Naive thymus-derived CD4-positive, alpha-beta T cell (primary cell): ENCODE data around the gene DIP2B. TPM values are rescaled to one million over a fixed set of nuclear protein-coding genes. Genes with fewer than 3 reads are reported as not detected.
A peak's percentile ranks its signal among the peaks of the same experiment; 100 is the strongest.

Source experiments
- ATAC-seq: fragments of 150-1000 bp; cut with Tn5 transposase; 2 replicates; pipeline ENCODE4 v1.10.0; 2021; ENCODE audit warnings: mild to moderate bottlenecking, moderate library complexity
- CTCF ChIA-PET: fragments of 350-600 bp; sonication (Branson Sonifier 250); formaldehyde crosslinking; loops from one replicate; lab custom pipeline; 2021; ENCODE audit warnings: antibody characterized with exemption; lab: Charles Lee
- POLR2A ChIA-PET: fragments of 350-600 bp; sonication (Branson Sonifier 250); formaldehyde crosslinking; loops from one replicate; lab custom pipeline; 2021; ENCODE audit warnings: antibody characterized with exemption, inconsistent platforms; lab: Charles Lee
- DNase-seq, 9 donors: peaks; one replicate each; pipeline versions ENCODE4 v3.0.0 to v3.0.0-alpha.2; 2020 to 2022; ENCODE audit warnings: mixed read lengths in 1 of 9
- H3K27ac ChIP-seq: one replicate; pipeline ENCODE4 v1.7.0; 2013; ENCODE audit warnings: mild to moderate bottlenecking, low read depth, low read length, moderate library complexity
- H3K27me3 ChIP-seq, 2 donors: one replicate each; pipeline ENCODE4 v1.7.0; 2013; ENCODE audit warnings: low read length in 2 of 2, mild to moderate bottlenecking in 2 of 2, moderate library complexity in 2 of 2; ENCODE audit not compliant: control insufficient read depth in 2 of 2, insufficient read depth in 2 of 2
- H3K36me3 ChIP-seq, 3 experiments: 1 replicate in 2 of 3; 2 replicates in 1 of 3; pipeline ENCODE4 v1.7.0; 2013; ENCODE audit warnings: low read length in 3 of 3, mild to moderate bottlenecking in 3 of 3, moderate library complexity in 1 of 3; ENCODE audit not compliant: insufficient read depth in 3 of 3, control insufficient read depth in 2 of 3
- H3K4me1 ChIP-seq, 2 donors: one replicate each; pipeline ENCODE4 v1.7.0; 2013; ENCODE audit warnings: low read length in 2 of 2, mild to moderate bottlenecking in 2 of 2, moderate library complexity in 1 of 2; ENCODE audit not compliant: control insufficient read depth in 2 of 2, insufficient read depth in 2 of 2
- H3K4me3 ChIP-seq: 2 replicates; pipeline ENCODE4 v1.7.0; 2013; ENCODE audit warnings: mild to moderate bottlenecking, low read length
- H3K9me3 ChIP-seq, 3 experiments: 1 replicate in 2 of 3; 2 replicates in 1 of 3; pipeline ENCODE4 v1.7.0; 2013; ENCODE audit warnings: low read length in 3 of 3; ENCODE audit not compliant: control insufficient read depth in 2 of 3
- H3K27ac Mint-ChIP-seq, 9 donors: one replicate each; pipeline ENCODE4 v1.8.0; 2020 to 2022; ENCODE audit warnings: mixed read lengths in 9 of 9, mild to moderate bottlenecking in 8 of 9, moderate library complexity in 5 of 9, inconsistent platforms in 2 of 9
- H3K27me3 Mint-ChIP-seq, 5 donors: one replicate each; pipeline ENCODE4 v1.8.0; 2021 to 2022; ENCODE audit warnings: mixed read lengths in 5 of 5, mild to moderate bottlenecking in 1 of 5
- H3K36me3 Mint-ChIP-seq, 5 donors: one replicate each; pipeline ENCODE4 v1.8.0; 2020 to 2022; ENCODE audit warnings: mixed read lengths in 5 of 5, mild to moderate bottlenecking in 3 of 5, inconsistent platforms in 1 of 5
- H3K4me1 Mint-ChIP-seq, 7 donors: one replicate each; pipeline ENCODE4 v1.8.0; 2020 to 2022; ENCODE audit warnings: mixed read lengths in 7 of 7, mild to moderate bottlenecking in 3 of 7, inconsistent platforms in 1 of 7
- H3K4me3 Mint-ChIP-seq, 10 donors: one replicate each; pipeline ENCODE4 v1.8.0; 2020 to 2022; ENCODE audit warnings: mild to moderate bottlenecking in 10 of 10, mixed read lengths in 10 of 10, moderate library complexity in 6 of 10, inconsistent platforms in 2 of 10
- H3K9me3 Mint-ChIP-seq, 11 donors: one replicate each; pipeline ENCODE4 v1.8.0; 2020 to 2022; ENCODE audit warnings: mixed read lengths in 11 of 11, mild to moderate bottlenecking in 4 of 11, inconsistent platforms in 1 of 11, moderate library complexity in 1 of 11
- intact Hi-C, 2 donors: fragments of 100-400 bp; cut with micrococcal nuclease; formaldehyde crosslinking; loops; one replicate each; pipeline ENCODE4 v1.15.1; 2023
- polyA plus RNA-seq, 2 donors: library from polyadenylated mRNA; unstranded; fragments of 300-500 nt; fragmentation: Illumina TruSeq; gene quantifications; one replicate each; pipeline ENCODE4 v1.2.3, GENCODE V29; 2021
- total RNA-seq, 6 experiments: library from RNA in 5 of 6; stranded (reverse) in 5 of 6; gene quantifications; 1 replicate in 5 of 6; 2 replicates in 1 of 6; pipeline ENCODE4 v1.2.3 and lab custom pipeline; 2021 to 2026

DIP2B gene
- total and polyA plus RNA-seq, 7 experiments from 2014 or later: 10.0 to 41.8 (median 34.3) TPM

DNA sequence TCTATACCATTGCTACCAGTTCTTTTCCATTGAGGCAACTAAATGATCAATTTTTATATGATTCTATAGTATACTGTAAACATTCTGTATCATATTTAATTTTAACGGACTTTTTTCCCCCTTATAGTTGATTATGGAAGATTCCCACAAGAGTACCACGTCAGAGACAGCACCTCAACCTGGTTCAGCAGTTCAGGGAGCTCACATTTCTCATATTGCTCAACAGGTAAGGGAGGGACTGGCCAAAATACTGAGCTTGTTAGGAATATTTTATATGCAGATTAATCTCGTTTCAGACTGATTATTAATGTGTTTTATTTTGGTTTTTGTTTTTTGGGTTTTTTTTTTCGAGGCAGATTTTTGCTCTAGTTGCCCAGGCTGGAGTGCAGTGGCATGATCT is 275.2 kb downstream of the DIP2B start:
- POLR2A ChIA-PET: no interaction called here
- CTCF ChIA-PET: interaction anchor here (0.7 to 0.9 kb wide), 2 partner anchors 13 to 22 kb away, joined by 3 to 4 read pairs; no protein-coding TSS in a partner anchor

GRCh38 chr12:50784501-50784900 is 279.7 kb downstream of the DIP2B start:
- H3K27ac Mint-ChIP-seq: peak overlapping the region in 8 of 9 donors; percentile 1 to 63 (median 33)
- Histone ChIP-seq H3K4me3 (no peak overlapping the region), H3K27ac (no peak overlapping the region), H3K36me3 (peaks cover 0 to 32% (median 0%) of the 10 kb centered on the region in 3 experiments), H3K27me3 (no peaks in the 10 kb centered on the region), H3K9me3 (no peaks in the 10 kb centered on the region), H3K4me1 (peaks cover 0 to 3% of the 10 kb centered on the region in 2 donors)
- peak in 4 of 9 donors; percentile 7 to 28 (median 20) for DNase-seq
- peaks cover 0 to 8% (median 0%) of the 10 kb centered on the region in 11 donors for H3K9me3 Mint-ChIP-seq
- intact Hi-C loops: no loop called here
- peaks cover 12 to 48% (median 36%) of the 10 kb centered on the region in 5 donors for H3K36me3 Mint-ChIP-seq
- ATAC-seq: peak; percentile 66
- peak overlapping the region in 4 of 10 donors; percentile 0 to 35 (median 18) for H3K4me3 Mint-ChIP-seq
- H3K27me3 Mint-ChIP-seq: no peaks in the 10 kb centered on the region
- CTCF ChIA-PET: no interaction called here
- H3K4me1 Mint-ChIP-seq: peaks cover 7 to 29% (median 19%) of the 10 kb centered on the region in 7 donors
- POLR2A ChIA-PET: interaction anchor here (1.0 kb wide), 1 partner anchor 20 kb away, joined by 4 read pairs; no protein-coding TSS in a partner anchor

More for the DNA sequence above, 275.2 kb downstream of the DIP2B start:
- H3K4me3 Mint-ChIP-seq: no peak overlapping the region
- H3K4me3 ChIP-seq: no peak overlapping the region
- peaks cover 0 to 27% (median 10%) of the 10 kb centered on the region in 5 donors for H3K36me3 Mint-ChIP-seq
- peaks cover 0 to 2% (median 0%) of the 10 kb centered on the region in 11 donors for H3K9me3 Mint-ChIP-seq
- peaks cover 0 to 14% (median 0%) of the 10 kb centered on the region in 3 experiments for H3K36me3 ChIP-seq
- no peaks in the 10 kb centered on the region for H3K9me3 ChIP-seq
- ATAC-seq (no peak), DNase-seq (no peak)
- no peak overlapping the region for H3K27ac Mint-ChIP-seq
- no peak overlapping the region for H3K27ac ChIP-seq
- peaks cover 0 to 3% of the 10 kb centered on the region in 2 donors for H3K4me1 ChIP-seq
- intact Hi-C loops: no loop called here
- peaks cover 12 to 41% (median 32%) of the 10 kb centered on the region in 7 donors for H3K4me1 Mint-ChIP-seq
- H3K27me3 ChIP-seq: no peaks in the 10 kb centered on the region
- no peaks in the 10 kb centered on the region for H3K27me3 Mint-ChIP-seq

DNA sequence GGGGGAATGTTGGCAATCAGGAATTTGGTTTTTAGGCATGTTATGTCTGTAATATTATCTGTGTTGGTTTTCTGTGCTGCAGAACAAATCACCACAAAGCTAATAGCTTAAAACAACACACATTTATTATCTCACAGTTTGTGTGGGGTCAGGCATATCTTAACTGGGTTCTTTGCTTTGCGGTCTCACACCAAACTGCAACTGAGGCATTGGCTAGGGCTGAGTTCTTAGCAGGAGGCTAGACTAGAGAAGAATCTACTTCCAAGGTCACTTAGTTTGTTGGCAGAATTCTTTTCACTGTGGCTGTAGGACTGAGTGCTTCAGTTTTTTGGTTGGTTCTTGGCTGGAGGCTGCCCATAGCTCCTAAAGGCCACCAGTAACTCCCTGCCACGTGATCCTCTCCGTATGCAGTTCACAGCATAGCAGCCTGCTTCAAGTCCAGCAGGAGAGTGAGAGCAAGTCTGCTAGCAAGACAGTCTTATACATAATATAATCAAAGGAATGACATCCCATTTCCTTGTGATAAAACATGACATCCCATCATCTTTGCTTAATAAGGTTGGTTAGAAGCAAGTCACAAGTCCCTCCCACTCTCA is 280.7 kb downstream of the DIP2B start:
- Mint-ChIP-seq H3K27me3 (no peaks in the 10 kb centered on the region), H3K27ac (peak overlapping the region in 1 of 9 donors; percentile 38), H3K9me3 (peaks cover 0 to 8% (median 0%) of the 10 kb centered on the region in 11 donors), H3K36me3 (peaks cover 14 to 48% (median 39%) of the 10 kb centered on the region in 5 donors), H3K4me1 (peaks cover 6 to 30% (median 21%) of the 10 kb centered on the region in 7 donors), H3K4me3 (no peak overlapping the region)
- Histone ChIP-seq H3K9me3 (no peaks in the 10 kb centered on the region), H3K27me3 (no peaks in the 10 kb centered on the region), H3K4me1 (peaks cover 0 to 3% of the 10 kb centered on the region in 2 donors), H3K27ac (no peak overlapping the region), H3K4me3 (no peak overlapping the region), H3K36me3 (peaks cover 0 to 29% (median 0%) of the 10 kb centered on the region in 3 experiments)
- DNase-seq (no peak), ATAC-seq (no peak)
- POLR2A ChIA-PET: interaction anchor here (1.0 kb wide), 1 partner anchor 21 kb away, joined by 4 read pairs; no protein-coding TSS in a partner anchor
- CTCF ChIA-PET: no interaction called here
- intact Hi-C loops: no loop called here

DNA sequence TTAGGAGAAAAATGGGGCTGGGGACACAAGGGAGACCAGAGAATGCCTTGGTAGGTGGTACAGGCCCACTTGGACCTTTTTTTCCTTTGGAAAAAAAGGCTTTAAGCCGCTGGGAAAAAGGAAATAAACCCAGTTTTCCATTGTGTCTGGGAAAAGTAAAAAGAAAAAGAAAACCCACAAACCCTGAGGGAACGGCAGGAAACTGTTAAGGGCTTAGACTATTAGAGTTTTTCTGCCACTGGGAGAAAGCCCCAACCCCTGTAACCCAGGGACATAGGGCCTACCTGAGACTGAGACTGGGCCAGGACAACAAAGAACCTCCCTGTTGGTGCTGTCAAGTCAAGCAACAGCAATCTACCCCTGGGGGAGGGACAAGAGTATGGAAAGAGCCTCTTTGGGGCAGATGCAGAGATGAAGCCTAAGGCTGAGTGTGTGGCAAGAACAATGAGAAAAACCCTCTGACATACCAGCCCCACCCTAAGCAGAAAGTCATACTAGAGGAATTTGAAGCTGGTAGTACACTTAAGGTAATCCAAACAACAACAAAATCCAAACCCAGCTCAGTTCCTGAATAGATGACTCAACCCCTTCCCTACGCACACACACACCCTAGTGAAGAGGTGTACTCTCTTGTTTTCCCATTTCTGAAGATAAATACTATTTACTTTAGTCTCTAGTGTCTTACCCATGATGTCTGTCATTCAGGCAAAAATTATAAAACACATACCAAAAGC is 281.9 kb downstream of the DIP2B start:
- intact Hi-C loops: no loop called here
- no peaks in the 10 kb centered on the region for H3K27me3 ChIP-seq
- H3K9me3 ChIP-seq: no peaks in the 10 kb centered on the region
- peak overlapping the region in 1 of 9 donors; percentile 53 for H3K27ac Mint-ChIP-seq
- H3K4me3 Mint-ChIP-seq: no peak overlapping the region
- H3K36me3 Mint-ChIP-seq: peaks cover 19 to 57% (median 43%) of the 10 kb centered on the region in 5 donors
- H3K4me1 Mint-ChIP-seq: peaks cover 12 to 40% (median 28%) of the 10 kb centered on the region in 7 donors
- no peaks in the 10 kb centered on the region for H3K27me3 Mint-ChIP-seq
- H3K27ac ChIP-seq: no peak overlapping the region
- ChIA-PET POLR2A (no interaction called here), CTCF (no interaction called here)
- ATAC-seq (no peak), DNase-seq (no peak)
- no peak overlapping the region for H3K4me3 ChIP-seq
- H3K36me3 ChIP-seq: peaks cover 0 to 24% (median 0%) of the 10 kb centered on the region in 3 experiments
- peaks cover 0 to 3% of the 10 kb centered on the region in 2 donors for H3K4me1 ChIP-seq
- H3K9me3 Mint-ChIP-seq: peaks cover 0 to 8% (median 0%) of the 10 kb centered on the region in 11 donors

DNA sequence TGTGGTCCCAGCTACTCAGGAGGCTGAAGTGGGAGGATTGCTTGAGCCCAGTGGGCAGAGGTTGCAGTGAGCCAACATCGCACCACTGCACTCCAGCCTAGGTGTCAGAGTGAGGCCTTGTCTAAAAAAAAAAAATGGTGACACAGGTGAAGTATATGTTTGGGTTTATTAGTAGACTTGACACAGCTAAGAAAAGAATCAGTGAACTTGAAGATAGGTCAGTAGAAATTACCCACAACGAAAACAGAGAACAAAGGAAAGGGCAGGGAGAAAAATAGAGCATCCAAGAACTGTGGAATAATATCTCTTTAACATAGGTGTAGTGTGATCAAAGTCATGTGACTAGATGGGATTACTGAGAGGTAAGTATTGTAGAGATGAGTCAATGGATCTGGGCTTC is 282.8 kb downstream of the DIP2B start:
- Mint-ChIP-seq H3K27ac (peak overlapping the region in 1 of 9 donors; percentile 18), H3K4me1 (peaks cover 18 to 46% (median 28%) of the 10 kb centered on the region in 7 donors), H3K27me3 (no peaks in the 10 kb centered on the region), H3K9me3 (peaks cover 0 to 8% (median 0%) of the 10 kb centered on the region in 11 donors), H3K4me3 (peak overlapping the region in 1 of 10 donors; percentile 23), H3K36me3 (peaks cover 19 to 59% (median 39%) of the 10 kb centered on the region in 5 donors)
- H3K36me3 ChIP-seq: peaks cover 0 to 21% (median 0%) of the 10 kb centered on the region in 3 experiments
- H3K4me3 ChIP-seq: no peak overlapping the region
- H3K9me3 ChIP-seq: no peaks in the 10 kb centered on the region
- intact Hi-C loops: no loop called here
- H3K27ac ChIP-seq: no peak overlapping the region
- CTCF ChIA-PET: no interaction called here
- no peak for DNase-seq
- H3K4me1 ChIP-seq: peaks cover 0 to 3% of the 10 kb centered on the region in 2 donors
- ATAC-seq: no peak
- no peaks in the 10 kb centered on the region for H3K27me3 ChIP-seq
- POLR2A ChIA-PET: interaction anchor here (0.6 kb wide), 2 partner anchors 11 to 95 kb away, joined by 3 read pairs; no protein-coding TSS in a partner anchor

DNA sequence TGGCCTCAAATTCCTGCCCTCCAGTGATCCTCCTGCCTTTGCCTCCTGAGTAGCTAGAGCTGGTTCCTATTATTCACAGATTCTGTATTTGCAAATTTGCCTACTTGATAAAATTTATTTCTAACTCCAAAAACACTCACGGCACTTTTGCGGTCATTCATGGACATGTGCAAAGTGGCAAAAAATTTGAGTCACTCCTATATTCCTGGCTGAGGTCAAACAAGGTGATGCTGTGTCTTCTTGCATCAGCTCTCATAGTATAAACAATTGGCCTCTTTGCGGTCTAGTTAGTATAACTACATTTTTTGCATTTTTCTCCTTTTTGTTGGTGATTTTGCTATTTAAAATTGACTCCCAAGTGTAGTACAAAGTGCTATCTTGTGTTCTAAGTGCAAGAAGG is 283.8 kb downstream of the DIP2B start:
- H3K4me3 ChIP-seq: no peak overlapping the region
- Mint-ChIP-seq H3K36me3 (peaks cover 19 to 59% (median 39%) of the 10 kb centered on the region in 5 donors), H3K4me3 (no peak overlapping the region), H3K9me3 (peaks cover 0 to 8% (median 0%) of the 10 kb centered on the region in 11 donors), H3K27me3 (no peaks in the 10 kb centered on the region), H3K27ac (peak overlapping the region in 1 of 9 donors; percentile 43), H3K4me1 (peaks cover 18 to 46% (median 28%) of the 10 kb centered on the region in 7 donors)
- ATAC-seq: no peak
- ChIA-PET CTCF (interaction anchor here (0.6 kb wide), 1 partner anchor 16 kb away, joined by 5 read pairs; no protein-coding TSS in a partner anchor), POLR2A (no interaction called here)
- H3K9me3 ChIP-seq: no peaks in the 10 kb centered on the region
- peaks cover 0 to 21% (median 0%) of the 10 kb centered on the region in 3 experiments for H3K36me3 ChIP-seq
- intact Hi-C loops: no loop called here
- peaks cover 0 to 3% of the 10 kb centered on the region in 2 donors for H3K4me1 ChIP-seq
- no peaks in the 10 kb centered on the region for H3K27me3 ChIP-seq
- no peak for DNase-seq
- H3K27ac ChIP-seq: no peak overlapping the region
